ENCODE measurements around the gene CDKN2AIPNL. TPM values are rescaled to one million over a fixed set of nuclear protein-coding genes. Genes with fewer than 3 reads are reported as not detected.

The CDKN2AIPNL gene
- total and polyA plus RNA-seq, 2 donors (not counting 1 experiment from before 2014, with no cell fraction given): 13.6 to 49.2 TPM

- Histone ChIP-seq H2AFZ (ENCODE audit: low read length) (peak overlapping the region; percentile 12), H3K4me1 (ENCODE audit: control insufficient read depth, extremely low read depth, insufficient read depth, low read length) (peaks cover 22% of the 10 kb centered on the region), H3K4me3 (replicated peaks in 1 of 4; ENCODE audit: control extremely low read depth in 1 of 4, insufficient read depth in 1 of 4, low read depth in 3 of 4, low read length in 4 of 4) (no peak overlapping the region), H4K20me1 (ENCODE audit: control insufficient read depth, extremely low read depth, insufficient read depth, low read length) (no peaks in the 10 kb centered on the region), H3K79me2 (ENCODE audit: control insufficient read depth, insufficient read depth, low read length) (no peaks in the 10 kb centered on the region), H3K27me3 (ENCODE audit: control insufficient read depth, insufficient read depth, low read length) (no peaks in the 10 kb centered on the region), H3K9me3 (ENCODE audit: control insufficient read depth, insufficient read depth, low read depth, low read length) (no peaks in the 10 kb centered on the region), H3K36me3 (ENCODE audit: control insufficient read depth, insufficient read depth, low read length) (no peaks in the 10 kb centered on the region), H3K27ac (ENCODE audit: insufficient read depth, low read length) (no peak overlapping the region), H3K9ac (ENCODE audit: insufficient read depth, low read length) (no peak overlapping the region), H3K4me2 (ENCODE audit: extremely low read depth, insufficient read depth, low read length) (no peak overlapping the region)
- peak; percentile 25 to 55 for DNase-seq (ENCODE audit: low read depth in 2 of 2)
- no peak for TF ChIP-seq CTCF (conservative IDR thresholded peaks at IDR 0.05 in 1 of 2, IDR thresholded peaks at IDR 0.05 in 1 of 2; ENCODE audit: low read depth in 1 of 2, low read length in 2 of 2)
- TF ChIP-seq EZH2 (IDR thresholded peaks at IDR 0.05; ENCODE audit: low read length, missing control alignments): no peak
These were observed 21.1 kb upstream of the CDKN2AIPNL start for GRCh38 chr5:134432677-134433359.

GRCh38 chr5:134432174-134432573 lies 20.5 kb upstream of the CDKN2AIPNL start:
- Histone ChIP-seq H4K20me1 (ENCODE audit: control insufficient read depth, extremely low read depth, insufficient read depth, low read length) (no peaks in the 10 kb centered on the region), H3K27ac (ENCODE audit: insufficient read depth, low read length) (no peak overlapping the region), H3K9ac (ENCODE audit: insufficient read depth, low read length) (no peak overlapping the region), H2AFZ (ENCODE audit: low read length) (no peak overlapping the region), H3K4me1 (ENCODE audit: control insufficient read depth, extremely low read depth, insufficient read depth, low read length) (peaks cover 16% of the 10 kb centered on the region), H3K79me2 (ENCODE audit: control insufficient read depth, insufficient read depth, low read length) (no peaks in the 10 kb centered on the region), H3K9me3 (ENCODE audit: control insufficient read depth, insufficient read depth, low read depth, low read length) (no peaks in the 10 kb centered on the region), H3K4me2 (ENCODE audit: extremely low read depth, insufficient read depth, low read length) (no peak overlapping the region), H3K4me3 (replicated peaks in 1 of 4; ENCODE audit: control extremely low read depth in 1 of 4, insufficient read depth in 1 of 4, low read depth in 3 of 4, low read length in 4 of 4) (no peak overlapping the region), H3K27me3 (ENCODE audit: control insufficient read depth, insufficient read depth, low read length) (no peaks in the 10 kb centered on the region), H3K36me3 (ENCODE audit: control insufficient read depth, insufficient read depth, low read length) (no peaks in the 10 kb centered on the region)
- TF ChIP-seq CTCF (conservative IDR thresholded peaks at IDR 0.05 in 1 of 2, IDR thresholded peaks at IDR 0.05 in 1 of 2; ENCODE audit: low read depth in 1 of 2, low read length in 2 of 2): no peak
- no peak for TF ChIP-seq EZH2 (IDR thresholded peaks at IDR 0.05; ENCODE audit: low read length, missing control alignments)
- no peak for DNase-seq (ENCODE audit: low read depth in 2 of 2)

- TF ChIP-seq EZH2 (IDR thresholded peaks at IDR 0.05; ENCODE audit: low read length, missing control alignments) (no peak), CTCF (conservative IDR thresholded peaks at IDR 0.05 in 1 of 2, IDR thresholded peaks at IDR 0.05 in 1 of 2; ENCODE audit: low read depth in 1 of 2, low read length in 2 of 2) (no peak)
- no peaks in the 10 kb centered on the region for H3K27me3 ChIP-seq (ENCODE audit: control insufficient read depth, insufficient read depth, low read length)
These were observed 18.4 kb upstream of the CDKN2AIPNL start for GRCh38 chr5:134430001-134430569.

More at GRCh38 chr5:134430001-134430569, 18.4 kb upstream of the CDKN2AIPNL start:
- Histone ChIP-seq H3K9ac (ENCODE audit: insufficient read depth, low read length) (no peak overlapping the region), H3K36me3 (ENCODE audit: control insufficient read depth, insufficient read depth, low read length) (no peaks in the 10 kb centered on the region), H3K79me2 (ENCODE audit: control insufficient read depth, insufficient read depth, low read length) (no peaks in the 10 kb centered on the region), H4K20me1 (ENCODE audit: control insufficient read depth, extremely low read depth, insufficient read depth, low read length) (no peaks in the 10 kb centered on the region), H3K9me3 (ENCODE audit: control insufficient read depth, insufficient read depth, low read depth, low read length) (no peaks in the 10 kb centered on the region), H3K4me1 (ENCODE audit: control insufficient read depth, extremely low read depth, insufficient read depth, low read length) (no peaks in the 10 kb centered on the region), H3K4me2 (ENCODE audit: extremely low read depth, insufficient read depth, low read length) (no peak overlapping the region), H3K27ac (ENCODE audit: insufficient read depth, low read length) (no peak overlapping the region), H3K4me3 (replicated peaks in 1 of 4; ENCODE audit: control extremely low read depth in 1 of 4, insufficient read depth in 1 of 4, low read depth in 3 of 4, low read length in 4 of 4) (no peak overlapping the region), H2AFZ (ENCODE audit: low read length) (peak overlapping the region; percentile 29)
- no peak for DNase-seq (ENCODE audit: low read depth in 2 of 2)
